Panc1 (cell line): ENCODE results near the gene ARFGEF2. TPM values are rescaled to one million over a fixed set of nuclear protein-coding genes. Genes with fewer than 3 reads are reported as not detected.

Experiments used
- ATAC-seq: fragments of 200-7000 bp; cut with Tn5 transposase; 2 replicates; pipeline ENCODE4 v1.9.1; 2020; ENCODE audit warnings: mild to moderate bottlenecking, moderate library complexity
- BruUV-seq: library from RNA; stranded (reverse); fragments of 400-500 nt; replicated peaks from 2 replicates; lab custom pipeline; 2021; lab: Mats Ljungman, UMichigan
- CTCF ChIA-PET: fragments of 300-600 bp; sonication (Branson Sonifier 250); formaldehyde crosslinking; loops from one replicate; lab custom pipeline; 2022; ENCODE audit warnings: antibody characterized with exemption; lab: Charles Lee
- POLR2A ChIA-PET: fragments of 300-600 bp; sonication (Branson Sonifier 250); formaldehyde crosslinking; loops from one replicate; lab custom pipeline; 2022; ENCODE audit warnings: antibody characterized with exemption; lab: Charles Lee
- DNase-seq: peaks from one replicate; pipeline ENCODE4 v3.0.0-alpha.2; 2010; ENCODE audit warnings: low read depth, low spot score
- H3K27ac ChIP-seq: 2 replicates; pipeline ENCODE4 v1.5.1; 2011; ENCODE audit warnings: mild to moderate bottlenecking, low read length, inconsistent platforms
- H3K27me3 ChIP-seq: fragments of 200-500 bp; sonication (Bioruptor generic); 2 replicates; pipeline ENCODE4 v1.6.0; 2014; ENCODE audit warnings: low read length, inconsistent platforms; ENCODE audit not compliant: control insufficient read depth, insufficient read depth
- H3K36me3 ChIP-seq: fragments of 200-500 bp; sonication (Bioruptor generic); 2 replicates; pipeline ENCODE4 v1.5.1; 2014; ENCODE audit warnings: inconsistent platforms, mild to moderate bottlenecking, low read length, moderate library complexity; ENCODE audit not compliant: control insufficient read depth, insufficient read depth
- H3K4me1 ChIP-seq: 2 replicates; pipeline ENCODE4 v1.5.1; 2011; ENCODE audit warnings: inconsistent platforms, mild to moderate bottlenecking, low read length, moderate library complexity; ENCODE audit not compliant: control insufficient read depth, insufficient read depth
- H3K4me3 ChIP-seq, 2 experiments: 2 replicates each; pipeline ENCODE4 v1.5.1; 2011 to 2012; ENCODE audit warnings: low read depth in 2 of 2, low read length in 2 of 2, mild to moderate bottlenecking in 2 of 2, inconsistent platforms in 1 of 2, moderate library complexity in 1 of 2
- H3K9me3 ChIP-seq: fragments of 200-500 bp; sonication (Bioruptor generic); 2 replicates; pipeline ENCODE4 v1.5.1; 2014; ENCODE audit warnings: low read depth, mild to moderate bottlenecking, inconsistent platforms, low read length, moderate library complexity; ENCODE audit not compliant: control insufficient read depth, insufficient read depth
- CTCF ChIP-seq: fragments of 450-650 bp; IDR thresholded peaks from 2 replicates; pipeline ENCODE4 v1.5.1; 2017; ENCODE audit warnings: mild to moderate bottlenecking
- POLR2AphosphoS5 ChIP-seq: IDR thresholded peaks from 2 replicates; pipeline ENCODE4 v1.6.1; 2012; ENCODE audit warnings: mild to moderate bottlenecking, low read depth, low read length, moderate library complexity
- REST ChIP-seq, 2 experiments: IDR thresholded peaks; 2 replicates each; pipeline ENCODE4 v1.6.1; 2011 to 2012; ENCODE audit warnings: low read depth in 2 of 2, control low read depth in 1 of 2, low read length in 1 of 2, mild to moderate bottlenecking in 1 of 2, moderate library complexity in 1 of 2; ENCODE audit not compliant: insufficient read depth in 1 of 2
- SIN3A ChIP-seq: IDR thresholded peaks from 2 replicates; pipeline ENCODE4 v1.6.1; 2012; ENCODE audit warnings: low read depth, mild to moderate bottlenecking, low read length, moderate library complexity, borderline replicate concordance; ENCODE audit not compliant: insufficient read depth
- TCF7L2 ChIP-seq: IDR thresholded peaks from 2 replicates; pipeline ENCODE4 v1.6.1; 2011; ENCODE audit warnings: mild to moderate bottlenecking, low read depth, low read length, inconsistent platforms
- in situ Hi-C: cut with HindIII; loops from 2 replicates; pipeline ENCODE4 v1.10.0; 2016; ENCODE audit warnings: low sequenced_read_pairs, low pct_unique_long_range_greater_than_20kb
- intact Hi-C: fragments of 100-400 bp; cut with micrococcal nuclease; formaldehyde crosslinking; loops from one replicate; pipeline ENCODE4 v1.10.0; 2022; ENCODE audit not compliant: unreplicated experiment
- total RNA-seq: library from RNA; stranded (reverse); gene quantifications from one replicate; pipeline ENCODE4 v1.2.1, GENCODE V29; 2021; ENCODE audit not compliant: unreplicated experiment

The ARFGEF2 gene
- total RNA-seq, 1 experiment from 2014 or later, result 36.6 TPM

GRCh38 chr20:48945840-48946514 lies 24.5 kb downstream of the ARFGEF2 start:
- H3K4me3 ChIP-seq, result no peak overlapping the region
- ChIA-PET CTCF (no interaction called here), POLR2A (interaction anchor here (0.5 kb wide), 1 partner anchor 9 kb away, joined by 3 read pairs; no protein-coding TSS in a partner anchor)
- H3K4me1 ChIP-seq, result peaks cover 11% of the 10 kb centered on the region
- peaks cover 2% of the 10 kb centered on the region; the same call in 1 of the 2 replicates for H3K36me3 ChIP-seq
- H3K27ac ChIP-seq, result no peak overlapping the region
- H3K27me3 ChIP-seq, result no peaks in the 10 kb centered on the region
- intact Hi-C loops, result no loop called here
- DNase-seq (peak; percentile 45), ATAC-seq (peak; percentile 90)
- no peak for TF ChIP-seq SIN3A
- TF ChIP-seq POLR2AphosphoS5, result no peak
- TF ChIP-seq REST (IDR thresholded peaks at IDR 0.05; ENCODE audit: insufficient read depth in 1 of 2, low read depth in 2 of 2, low read length in 1 of 2), result no peak
- TF ChIP-seq TCF7L2, result no peak
- TF ChIP-seq CTCF, result no peak
- no TSS peak for BruUV-seq
- in situ Hi-C loops, result no loop called here
- H3K9me3 ChIP-seq, result no peaks in the 10 kb centered on the region

- H3K9me3 ChIP-seq, result no peaks in the 10 kb centered on the region
- H3K27ac ChIP-seq, result no peak overlapping the region
- ATAC-seq (no peak), DNase-seq (no peak)
- in situ Hi-C loops, result no loop called here
- TF ChIP-seq TCF7L2, result no peak
- 0 out of 2 replicates have a peak, but pooled peaks have one; percentile 5 for TF ChIP-seq CTCF
- CTCF ChIA-PET, result no interaction called here
- no TSS peak for BruUV-seq
- no peaks in the 10 kb centered on the region for H3K27me3 ChIP-seq
- no peak overlapping the region for H3K4me3 ChIP-seq
- intact Hi-C loops, result no loop called here
- POLR2A ChIA-PET, result interaction anchor here (0.6 kb wide), 1 partner anchor 231 kb away, joined by 3 read pairs; no protein-coding TSS in a partner anchor
- H3K4me1 ChIP-seq, result peaks cover 11% of the 10 kb centered on the region
- peaks cover 12% of the 10 kb centered on the region for H3K36me3 ChIP-seq
Observed at GRCh38 chr20:48948612-48949011, 27.1 kb downstream of the ARFGEF2 start.
